ENCODE results near the gene VPREB3. TPM values are rescaled to one million over a fixed set of nuclear protein-coding genes. Genes with fewer than 3 reads are reported as not detected.

VPREB3 gene
- total RNA-seq, result not detected in 2 replicates

DNA sequence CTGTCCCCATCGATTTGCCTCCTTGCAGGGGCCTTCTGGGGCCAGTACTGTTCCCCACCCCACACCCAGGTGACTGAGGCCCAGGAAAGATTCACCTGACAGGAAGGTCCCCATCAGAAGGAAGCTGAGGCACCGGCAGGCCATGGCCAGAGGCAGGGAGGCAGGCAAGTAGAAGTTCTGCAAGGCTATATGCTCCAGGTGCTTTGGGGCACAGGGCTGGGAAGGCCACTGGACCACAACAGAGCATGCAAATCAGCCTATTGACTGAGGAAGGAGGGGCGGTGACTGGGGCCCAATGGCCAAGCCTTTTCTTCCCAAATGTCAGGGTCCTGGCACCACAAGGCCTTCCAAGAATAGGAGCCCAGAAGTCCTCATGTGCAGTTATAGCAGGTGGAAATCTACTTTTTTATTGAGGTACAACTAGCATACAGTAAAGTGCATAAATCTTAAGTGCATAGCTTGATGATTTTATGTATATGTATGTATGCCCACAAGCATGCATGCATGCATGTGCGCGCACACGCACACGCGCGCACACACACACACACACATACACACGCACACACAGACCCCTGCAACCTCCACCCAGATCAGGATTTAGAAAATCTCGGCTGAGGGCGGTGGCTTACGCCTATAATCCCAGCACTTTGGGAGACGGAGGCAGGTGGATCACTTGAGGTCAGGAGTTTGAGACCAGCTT, at the start of gene VPREB3:
Gene VPREB3, minus strand, starts transcription at position 206 of the 700 bp plus-strand sequence. Its CDS starts 62 bp downstream, at position 144.
- intact Hi-C loops (cut with micrococcal nuclease), result loop anchor here (10.0 kb wide), 1 partner anchor 220 kb away; no protein-coding TSS in a partner anchor

DNA sequence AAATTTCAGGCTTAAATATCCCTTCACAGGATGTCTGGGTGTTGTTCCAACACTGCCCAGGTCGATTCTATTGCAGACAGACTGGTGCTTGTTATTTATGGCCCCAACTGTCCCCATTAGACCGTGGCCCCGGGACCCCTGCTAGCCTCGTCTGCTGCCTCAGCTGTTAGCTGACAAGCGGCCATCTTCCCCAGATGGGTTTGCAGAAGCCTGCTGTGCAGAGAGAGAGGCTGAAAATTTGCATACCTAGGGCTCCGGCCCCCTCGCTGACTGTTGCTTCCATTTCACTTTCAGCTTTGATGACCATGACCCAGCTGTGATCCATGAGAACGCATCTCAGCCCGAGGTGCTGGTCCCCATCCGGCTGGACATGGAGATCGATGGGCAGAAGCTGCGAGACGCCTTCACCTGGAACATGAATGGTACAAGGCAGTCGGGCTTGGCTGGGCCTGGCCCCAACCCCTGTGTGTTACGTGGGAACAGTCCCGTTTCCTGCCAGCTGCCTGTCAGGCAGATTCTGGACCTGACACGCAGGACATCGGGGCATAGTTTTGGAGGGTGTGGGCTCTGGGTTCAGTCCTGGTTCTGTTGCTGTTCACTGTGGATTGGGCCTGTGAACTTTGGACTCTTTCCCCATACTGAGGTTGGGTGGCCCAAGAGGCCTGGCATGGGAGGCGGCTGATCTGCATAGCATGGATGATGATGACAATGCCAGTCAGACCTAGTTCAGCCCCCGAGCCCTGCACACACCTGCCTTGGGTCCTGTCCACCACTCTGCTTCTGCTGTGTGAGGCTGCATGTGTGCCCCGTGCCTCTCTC, 49.0 kb upstream of the VPREB3 start:
- intact Hi-C loops (cut with micrococcal nuclease), result no loop called here

DNA sequence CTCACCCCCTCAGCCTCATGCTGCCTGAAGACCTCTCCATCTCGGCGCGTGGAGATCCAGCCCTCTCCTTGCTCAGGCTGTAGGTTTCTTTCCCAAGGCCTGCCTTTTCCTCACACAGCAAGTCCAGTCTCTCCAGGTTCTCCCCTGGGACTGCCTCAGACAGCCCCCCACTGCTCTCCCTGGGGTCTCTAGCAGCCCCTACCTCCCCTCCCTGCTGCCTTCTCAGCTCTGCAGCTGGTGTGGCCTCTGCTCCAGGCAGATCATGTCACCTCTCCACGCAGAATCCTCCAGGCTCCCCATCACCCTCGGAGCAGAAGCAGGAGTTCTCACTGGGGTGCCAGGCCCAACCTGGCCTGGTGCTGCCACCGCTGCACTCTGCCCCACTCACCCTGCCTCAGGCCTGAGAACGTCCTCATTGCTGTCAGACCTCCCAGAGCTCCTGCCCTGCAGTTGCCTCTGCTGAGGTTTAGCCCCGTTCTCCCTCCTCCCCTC, 47.7 kb upstream of the VPREB3 start:
- intact Hi-C loops (cut with micrococcal nuclease), result no loop called here

- intact Hi-C loops (cut with micrococcal nuclease), result no loop called here
Observed at GRCh38 chr22:23801238-23801821, 47.1 kb upstream of the VPREB3 start.

GRCh38 chr22:23800297-23801237, 46.3 kb upstream of the VPREB3 start:
- intact Hi-C loops (cut with micrococcal nuclease), result no loop called here

- intact Hi-C loops (cut with micrococcal nuclease), result no loop called here
Observed at GRCh38 chr22:23796461-23796860, 42.2 kb upstream of the VPREB3 start.

DNA sequence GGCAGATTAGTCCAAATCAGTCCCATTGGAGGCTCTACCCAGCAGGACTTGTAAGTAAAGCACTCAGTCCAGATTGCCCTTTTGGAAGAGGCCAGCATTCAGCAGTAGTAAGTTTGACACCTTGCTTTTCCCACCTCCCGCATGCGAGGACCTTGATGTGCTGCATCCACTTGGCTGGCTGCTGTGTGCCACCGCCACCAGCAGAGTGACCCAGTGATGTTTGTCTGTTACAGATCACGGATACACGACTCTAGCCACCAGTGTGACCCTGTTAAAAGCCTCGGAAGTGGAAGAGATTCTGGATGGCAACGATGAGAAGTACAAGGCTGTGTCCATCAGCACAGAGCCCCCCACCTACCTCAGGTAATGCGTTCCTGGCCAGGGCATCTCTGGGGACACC, 39.1 kb upstream of the VPREB3 start:
- intact Hi-C loops (cut with micrococcal nuclease), result no loop called here

DNA sequence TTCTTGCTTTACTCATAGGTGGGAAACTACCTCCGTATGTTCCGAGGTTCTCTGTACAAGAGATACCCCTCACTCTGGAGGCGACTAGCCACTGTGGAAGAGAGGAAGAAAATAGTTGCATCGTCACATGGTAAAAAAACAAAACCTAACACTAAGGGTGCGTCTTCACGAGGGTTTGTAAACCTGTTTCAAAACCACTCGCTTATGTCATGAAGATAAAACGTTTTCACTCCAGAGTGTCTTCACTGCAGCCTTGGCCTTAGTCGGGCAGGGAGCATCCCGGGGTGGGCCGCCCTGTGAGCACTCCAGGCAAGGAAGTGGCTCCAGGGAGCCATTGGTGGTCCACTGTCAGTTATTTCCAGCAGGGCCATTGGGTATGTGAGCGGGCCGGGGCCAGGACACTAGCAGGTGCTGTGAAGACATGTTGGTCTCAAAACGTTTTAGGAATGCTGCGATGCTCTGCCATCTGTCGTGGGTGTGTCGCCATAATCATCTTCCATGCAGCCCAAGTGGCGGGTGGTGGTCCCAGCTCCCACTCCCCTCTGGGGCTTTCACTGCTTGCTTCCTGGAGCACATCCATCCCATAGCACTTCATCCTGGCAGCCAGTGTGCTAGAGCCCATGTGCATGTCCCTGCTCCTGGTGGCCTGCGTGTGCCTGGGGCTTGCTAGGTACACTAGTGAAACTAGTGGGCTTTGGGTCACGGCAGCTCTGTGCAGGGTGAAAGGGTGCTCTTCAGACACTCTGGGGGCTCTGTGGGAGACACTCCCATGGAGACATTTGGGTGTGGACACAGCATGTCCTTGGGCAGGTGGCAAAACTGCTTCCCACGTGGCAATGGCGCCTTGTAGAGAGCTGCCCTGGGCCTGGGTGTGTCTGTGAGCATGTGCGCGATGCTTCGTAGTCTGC, 37.8 kb upstream of the VPREB3 start:
- intact Hi-C loops (cut with micrococcal nuclease), result no loop called here

- intact Hi-C loops (cut with micrococcal nuclease), result no loop called here
Observed at GRCh38 chr22:23790819-23791737, 36.9 kb upstream of the VPREB3 start.

DNA sequence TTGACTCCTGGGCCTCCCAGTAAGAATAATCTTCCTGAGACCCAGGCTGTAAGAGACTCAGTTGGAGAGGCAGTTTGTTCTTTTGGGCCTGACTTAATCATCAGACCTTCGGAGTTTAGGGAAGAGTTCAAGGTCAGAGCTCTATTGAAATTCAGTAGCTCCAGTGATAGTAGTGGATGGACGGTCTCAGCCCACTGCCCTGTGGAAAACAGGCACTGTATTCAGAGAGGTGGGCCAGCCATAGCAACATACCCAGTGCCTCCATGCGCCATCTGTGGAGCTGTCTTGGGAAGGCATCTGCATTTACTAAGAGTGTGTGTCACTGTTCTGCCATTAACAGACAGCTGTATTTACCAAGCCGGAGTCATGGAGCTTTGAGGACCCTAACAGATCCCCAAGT, 35.4 kb upstream of the VPREB3 start:
- intact Hi-C loops (cut with micrococcal nuclease), result no loop called here

DNA sequence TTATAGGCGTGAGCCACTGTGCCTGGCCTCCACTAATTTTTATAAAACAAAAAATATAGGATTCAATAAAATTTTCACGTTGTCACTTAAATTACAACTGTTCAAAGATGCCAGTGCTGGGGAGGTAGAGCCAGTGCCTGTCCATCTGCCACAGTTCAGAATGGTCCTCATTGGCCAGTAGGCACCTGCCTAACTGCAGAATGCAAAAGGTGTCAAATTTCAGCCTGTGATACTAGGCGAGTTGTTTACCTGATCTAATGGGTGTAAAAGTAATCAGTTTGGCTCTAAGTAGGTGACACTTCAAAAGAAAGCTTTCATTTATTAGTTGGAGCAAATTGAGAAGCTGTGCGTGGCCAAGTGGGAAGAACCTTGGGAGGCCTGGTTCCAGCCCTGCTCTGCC, 34.9 kb upstream of the VPREB3 start:
- intact Hi-C loops (cut with micrococcal nuclease), result no loop called here

- intact Hi-C loops (cut with micrococcal nuclease), result loop anchor here (1.0 to 2.0 kb wide), 9 partner anchors 16 to 767 kb away; partner anchors contain the start of genes CABIN1, DERL3, GUCD1 and MIF
Observed at GRCh38 chr22:23787910-23788309, 33.7 kb upstream of the VPREB3 start.

- intact Hi-C loops (cut with micrococcal nuclease), result loop anchor here (1.0 to 2.0 kb wide), 9 partner anchors 15 to 767 kb away; partner anchors contain the start of genes CABIN1, DERL3, GUCD1 and MIF
Observed at GRCh38 chr22:23787600-23787896, 33.3 kb upstream of the VPREB3 start.

- intact Hi-C loops (cut with micrococcal nuclease), result loop anchor here (1.0 to 2.0 kb wide), 11 partner anchors 15 to 768 kb away; partner anchors contain the start of genes CABIN1, DERL3, GUCD1 and MIF
Observed at GRCh38 chr22:23786752-23787599, 32.8 kb upstream of the VPREB3 start, which contains the start of gene SMARCB1. Gene SMARCB1, plus strand, starts transcription at chr22:23786966. Its CDS starts 204 bp downstream, at chr22:23787170.

- intact Hi-C loops (cut with micrococcal nuclease), result loop anchor here (1.0 to 2.0 kb wide), 5 partner anchors 69 to 769 kb away; partner anchors contain the start of genes CABIN1, GUCD1, SLC2A11 and SNRPD3
Observed at GRCh38 chr22:23786261-23786710, 32.1 kb upstream of the VPREB3 start.

DNA sequence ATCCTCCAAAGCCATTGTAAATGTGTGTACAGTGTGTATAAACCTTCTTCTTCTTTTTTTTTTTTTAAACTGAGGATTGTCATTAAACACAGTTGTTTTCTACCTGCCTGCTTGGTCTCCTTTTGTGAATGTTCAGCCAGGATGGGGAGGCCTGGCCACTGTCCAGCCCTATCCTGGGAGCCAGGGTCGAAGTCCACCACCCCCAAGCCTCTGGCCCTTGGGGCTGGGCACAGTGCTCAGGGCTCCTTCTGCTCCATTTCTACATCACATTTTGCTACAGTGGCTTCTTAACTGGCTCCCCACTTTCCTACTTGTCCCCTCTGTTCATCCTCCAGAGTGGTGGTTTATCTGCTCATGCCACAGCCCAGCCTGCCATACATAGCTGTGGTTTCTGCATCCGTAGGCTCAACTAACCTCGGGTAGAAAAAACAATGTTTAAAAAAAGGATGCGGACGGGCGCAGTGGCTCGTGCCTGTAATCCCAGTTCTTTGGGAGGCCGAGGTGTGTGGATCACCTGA, 30.0 kb upstream of the VPREB3 start:
- intact Hi-C loops (cut with micrococcal nuclease), result no loop called here
